IPS-18c (cell line): Measurements from ENCODE around the gene PMEL.

Experiments used
- H3K4me3 ChIP-seq: 2 replicates; pipeline ENCODE4 v1.7.0; 2013; ENCODE audit warnings: low read depth, mild to moderate bottlenecking, low read length, moderate library complexity; ENCODE audit not compliant: insufficient read depth
- H3K9me3 ChIP-seq: one replicate; pipeline ENCODE4 v1.6.1; 2013; ENCODE audit warnings: mild to moderate bottlenecking, low read length, moderate library complexity; ENCODE audit not compliant: control insufficient read depth, insufficient read depth

PMEL gene

DNA sequence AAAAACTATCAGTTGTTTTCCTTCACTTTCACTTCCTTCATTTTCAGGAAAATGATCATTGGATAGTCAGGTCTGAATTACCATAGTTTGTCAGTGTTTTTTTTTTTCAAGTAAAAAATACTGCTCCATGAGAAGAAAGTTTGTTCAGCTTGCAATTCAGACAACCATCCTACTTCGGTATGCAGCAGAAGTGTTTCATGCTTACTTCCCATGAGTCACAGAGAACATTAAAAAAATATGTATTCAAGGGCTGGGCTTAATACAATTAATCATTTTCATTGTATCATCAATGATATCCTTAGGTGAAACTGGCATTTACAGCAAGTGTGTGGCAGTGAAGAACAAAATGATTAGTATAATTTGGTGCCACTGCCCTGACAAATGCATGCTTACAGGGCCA, 59.8 kb downstream of the PMEL start:
- H3K4me3 ChIP-seq = no peak overlapping the region
- H3K9me3 ChIP-seq = no peaks in the 10 kb centered on the region
